ENCODE results near the gene SEMA5B.

The SEMA5B gene

GRCh38 chr3:122911901-122912300, 115.7 kb downstream of the SEMA5B start:
- H3K27me3 ChIP-seq, result peaks cover 60% of the 10 kb centered on the region
- TF ChIP-seq, protein P1, sequence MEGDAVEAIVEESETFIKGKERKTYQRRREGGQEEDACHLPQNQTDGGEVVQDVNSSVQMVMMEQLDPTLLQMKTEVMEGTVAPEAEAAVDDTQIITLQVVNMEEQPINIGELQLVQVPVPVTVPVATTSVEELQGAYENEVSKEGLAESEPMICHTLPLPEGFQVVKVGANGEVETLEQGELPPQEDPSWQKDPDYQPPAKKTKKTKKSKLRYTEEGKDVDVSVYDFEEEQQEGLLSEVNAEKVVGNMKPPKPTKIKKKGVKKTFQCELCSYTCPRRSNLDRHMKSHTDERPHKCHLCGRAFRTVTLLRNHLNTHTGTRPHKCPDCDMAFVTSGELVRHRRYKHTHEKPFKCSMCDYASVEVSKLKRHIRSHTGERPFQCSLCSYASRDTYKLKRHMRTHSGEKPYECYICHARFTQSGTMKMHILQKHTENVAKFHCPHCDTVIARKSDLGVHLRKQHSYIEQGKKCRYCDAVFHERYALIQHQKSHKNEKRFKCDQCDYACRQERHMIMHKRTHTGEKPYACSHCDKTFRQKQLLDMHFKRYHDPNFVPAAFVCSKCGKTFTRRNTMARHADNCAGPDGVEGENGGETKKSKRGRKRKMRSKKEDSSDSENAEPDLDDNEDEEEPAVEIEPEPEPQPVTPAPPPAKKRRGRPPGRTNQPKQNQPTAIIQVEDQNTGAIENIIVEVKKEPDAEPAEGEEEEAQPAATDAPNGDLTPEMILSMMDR (IDR thresholded peaks at IDR 0.05), result no peak

DNA sequence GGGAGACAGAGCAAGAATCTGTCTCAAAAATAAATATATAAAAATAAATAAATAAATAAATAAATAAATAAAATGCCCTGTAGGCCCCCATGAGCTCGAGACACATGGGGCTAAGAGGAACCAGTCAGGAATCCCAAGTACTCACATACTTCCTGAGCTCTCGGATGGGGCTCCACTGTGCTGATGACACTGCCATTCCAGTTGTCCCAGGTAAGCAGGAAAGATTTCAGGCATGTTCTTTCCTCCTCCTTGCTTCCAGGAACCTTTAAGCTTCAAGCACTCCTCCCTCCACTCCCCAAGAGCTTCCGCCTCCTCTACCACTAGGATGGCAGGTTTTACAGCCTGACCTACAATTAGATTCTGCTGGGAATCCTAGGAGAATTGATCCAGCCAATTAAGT, 119.3 kb downstream of the SEMA5B start:
- Histone ChIP-seq H3K27me3 (peaks cover 25% of the 10 kb centered on the region), H3K4me3 (ENCODE audit: low read depth in 1 of 2, low read length in 1 of 2) (no peak overlapping the region), H3K36me3 (no peaks in the 10 kb centered on the region), H3K27ac (no peak overlapping the region), H3K4me1 (ENCODE audit: control insufficient read depth in 1 of 2, insufficient read depth in 1 of 2, low read depth in 1 of 2, low read length in 1 of 2) (no peaks in the 10 kb centered on the region), H3K9me3 (no peaks in the 10 kb centered on the region)
- TF ChIP-seq, protein P1 (IDR thresholded peaks at IDR 0.05), result no peak

More at GRCh38 chr3:122911901-122912300, 115.7 kb downstream of the SEMA5B start:
- H3K4me3 ChIP-seq (ENCODE audit: low read depth in 1 of 2, low read length in 1 of 2), result no peak overlapping the region
- H3K36me3 ChIP-seq, result no peaks in the 10 kb centered on the region
- H3K27ac ChIP-seq, result no peak overlapping the region
- no peaks in the 10 kb centered on the region for H3K4me1 ChIP-seq (ENCODE audit: control insufficient read depth in 1 of 2, insufficient read depth in 1 of 2, low read depth in 1 of 2, low read length in 1 of 2)
- no peaks in the 10 kb centered on the region for H3K9me3 ChIP-seq

DNA sequence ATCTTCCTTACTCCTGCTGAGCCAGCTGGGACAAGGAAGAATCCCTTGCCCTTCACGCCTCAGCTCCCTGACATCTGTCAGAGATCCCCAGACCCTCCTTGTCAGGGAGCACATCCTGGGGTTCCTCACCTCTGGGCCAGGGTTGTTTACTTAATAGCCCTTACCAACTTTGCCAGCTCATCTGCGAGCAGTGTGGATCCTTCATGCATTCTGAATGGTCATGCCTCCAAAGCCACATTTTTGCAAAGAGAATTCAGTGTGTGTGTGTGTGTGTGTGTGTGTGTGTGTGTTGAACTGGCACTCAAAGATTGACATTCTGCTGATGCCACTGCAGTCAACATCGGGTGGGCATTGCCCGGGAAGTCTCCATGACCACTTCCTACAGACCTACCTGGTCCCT, 120.1 kb downstream of the SEMA5B start:
- Histone ChIP-seq H3K27ac (no peak overlapping the region), H3K4me3 (ENCODE audit: low read depth in 1 of 2, low read length in 1 of 2) (no peak overlapping the region), H3K36me3 (no peaks in the 10 kb centered on the region), H3K9me3 (no peaks in the 10 kb centered on the region), H3K27me3 (peaks cover 17% of the 10 kb centered on the region), H3K4me1 (ENCODE audit: control insufficient read depth in 1 of 2, insufficient read depth in 1 of 2, low read depth in 1 of 2, low read length in 1 of 2) (no peaks in the 10 kb centered on the region)
- TF ChIP-seq, protein P1 (IDR thresholded peaks at IDR 0.05), result no peak

- Histone ChIP-seq H3K4me3 (ENCODE audit: low read depth in 1 of 2, low read length in 1 of 2) (no peak overlapping the region), H3K27me3 (peaks cover 8% of the 10 kb centered on the region), H3K27ac (no peak overlapping the region), H3K36me3 (no peaks in the 10 kb centered on the region), H3K4me1 (ENCODE audit: control insufficient read depth in 1 of 2, insufficient read depth in 1 of 2, low read depth in 1 of 2, low read length in 1 of 2) (no peaks in the 10 kb centered on the region), H3K9me3 (no peaks in the 10 kb centered on the region)
- TF ChIP-seq, protein P1 (IDR thresholded peaks at IDR 0.05), result no peak
Observed at GRCh38 chr3:122903171-122903570, 124.4 kb downstream of the SEMA5B start.

DNA sequence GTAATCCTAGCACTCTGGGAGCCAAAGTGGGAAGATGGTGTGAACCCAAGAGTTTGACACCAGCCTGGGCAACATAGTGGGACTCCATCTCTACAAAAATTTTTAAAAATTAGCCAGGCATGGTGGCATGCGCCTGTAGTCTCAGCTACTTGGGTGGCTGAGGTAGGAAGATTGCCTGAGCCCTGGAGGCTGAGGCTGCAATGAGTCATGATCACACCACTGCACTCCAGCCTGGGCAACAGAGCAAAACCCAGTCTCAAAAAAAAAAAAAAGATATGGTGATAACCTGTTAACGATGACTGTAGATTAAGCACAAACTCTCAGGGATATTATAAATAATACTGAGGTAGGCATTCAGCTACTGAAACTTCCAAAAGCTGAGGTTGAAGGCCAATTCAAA, 125.2 kb downstream of the SEMA5B start:
- Histone ChIP-seq H3K27me3 (peaks cover 8% of the 10 kb centered on the region), H3K4me1 (ENCODE audit: control insufficient read depth in 1 of 2, insufficient read depth in 1 of 2, low read depth in 1 of 2, low read length in 1 of 2) (no peaks in the 10 kb centered on the region), H3K36me3 (no peaks in the 10 kb centered on the region), H3K9me3 (no peaks in the 10 kb centered on the region), H3K4me3 (ENCODE audit: low read depth in 1 of 2, low read length in 1 of 2) (no peak overlapping the region), H3K27ac (no peak overlapping the region)
- TF ChIP-seq, protein P1 (IDR thresholded peaks at IDR 0.05), result no peak

DNA sequence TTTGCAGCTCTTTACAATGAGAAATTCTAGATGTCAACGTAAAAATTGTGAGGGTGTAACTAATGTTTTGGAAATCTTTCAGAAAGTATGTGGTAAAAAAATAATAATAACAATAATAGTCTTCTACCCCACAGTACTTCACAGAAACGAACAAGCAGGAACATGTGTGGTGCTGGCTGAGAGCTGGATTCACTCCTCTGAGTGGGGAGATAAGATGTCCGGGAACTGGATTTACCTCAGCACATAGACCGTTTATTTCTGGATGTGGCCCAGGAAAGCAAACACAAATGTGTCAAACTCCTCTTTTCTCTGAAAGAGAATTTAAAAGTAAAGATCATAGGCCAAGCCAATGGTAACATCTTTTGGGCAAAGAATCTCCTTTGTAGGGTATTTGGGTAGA, 129.3 kb downstream of the SEMA5B start:
- Histone ChIP-seq H3K36me3 (no peaks in the 10 kb centered on the region), H3K27me3 (peaks cover 8% of the 10 kb centered on the region), H3K4me3 (ENCODE audit: low read depth in 1 of 2, low read length in 1 of 2) (no peak overlapping the region), H3K27ac (no peak overlapping the region), H3K9me3 (no peaks in the 10 kb centered on the region), H3K4me1 (ENCODE audit: control insufficient read depth in 1 of 2, insufficient read depth in 1 of 2, low read depth in 1 of 2, low read length in 1 of 2) (no peaks in the 10 kb centered on the region)
- TF ChIP-seq, protein P1 (IDR thresholded peaks at IDR 0.05), result no peak

Data from neutrophil (primary cell).